HK-2 (cell line): ENCODE data around the gene UNC119.

Experiments used
- DNase-seq: peaks from one replicate; pipeline ENCODE4 v3.0.0-alpha.2; 2018; ENCODE audit not compliant: unreplicated experiment

Gene UNC119

GRCh38 chr17:28544402-28545140 is 7.9 kb downstream of the UNC119 start:
- no peak for DNase-seq

- DNase-seq, result no peak
Measured at GRCh38 chr17:28541439-28541838, 11.0 kb downstream of the UNC119 start.

GRCh38 chr17:28540231-28540630 is 12.2 kb downstream of the UNC119 start:
- no peak for DNase-seq

GRCh38 chr17:28538296-28538895 is 14.0 kb downstream of the UNC119 start:
- no peak for DNase-seq

DNA sequence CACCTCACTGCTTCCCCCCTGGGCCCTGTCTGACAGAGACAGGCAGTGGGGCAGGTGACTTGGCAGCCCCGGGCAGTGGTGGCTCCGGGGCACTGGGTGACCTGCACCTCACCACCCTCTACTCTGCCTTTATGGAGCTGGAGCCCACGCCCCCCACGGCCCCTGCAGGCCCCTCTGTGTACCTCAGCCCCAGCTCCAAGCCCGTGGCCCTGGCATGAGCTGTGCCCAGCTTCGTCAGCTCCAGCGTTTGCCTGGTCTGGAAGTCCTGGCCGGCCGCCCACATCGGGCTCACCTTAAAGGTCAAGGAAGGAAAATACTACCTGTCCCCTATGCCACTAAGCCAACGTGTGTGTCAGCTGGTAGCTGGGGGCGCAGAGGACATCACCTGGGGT is 15.2 kb downstream of the UNC119 start:
- DNase-seq, result no peak

DNA sequence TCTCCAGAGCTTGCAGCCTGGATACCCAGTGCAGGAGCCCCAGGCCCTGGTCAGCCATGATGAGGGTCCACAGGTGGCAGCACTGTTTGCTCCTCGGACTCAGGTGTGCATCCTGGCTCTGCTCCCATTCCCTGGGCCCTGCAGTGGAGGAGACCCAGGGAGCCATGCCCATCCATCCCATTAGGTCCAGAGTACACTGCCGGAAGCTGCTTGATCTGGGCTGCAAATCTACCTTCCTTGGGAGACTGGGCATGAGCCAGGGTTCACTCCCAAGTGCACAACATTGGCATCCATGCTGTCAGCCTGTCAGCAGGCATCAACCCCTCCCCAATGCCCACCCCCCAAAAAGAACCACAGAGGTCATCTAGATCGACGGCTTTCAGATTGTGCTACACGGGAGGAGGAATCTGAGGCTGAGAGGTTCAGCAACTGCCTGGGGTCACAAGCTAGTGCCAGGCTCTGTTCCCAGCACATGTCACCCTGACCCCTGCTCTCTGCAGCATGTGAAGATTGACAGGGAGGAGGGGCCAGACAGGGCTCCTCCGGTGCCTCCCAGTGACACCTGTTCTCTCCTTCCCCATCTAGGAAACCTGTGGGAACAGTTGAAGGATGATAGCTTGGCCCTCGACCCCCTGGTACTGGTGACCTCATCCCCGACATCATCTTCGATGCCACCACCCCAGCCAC is 15.7 kb downstream of the UNC119 start:
- DNase-seq, result no peak

GRCh38 chr17:28534740-28535375 is 17.6 kb downstream of the UNC119 start:
- no peak for DNase-seq

DNA sequence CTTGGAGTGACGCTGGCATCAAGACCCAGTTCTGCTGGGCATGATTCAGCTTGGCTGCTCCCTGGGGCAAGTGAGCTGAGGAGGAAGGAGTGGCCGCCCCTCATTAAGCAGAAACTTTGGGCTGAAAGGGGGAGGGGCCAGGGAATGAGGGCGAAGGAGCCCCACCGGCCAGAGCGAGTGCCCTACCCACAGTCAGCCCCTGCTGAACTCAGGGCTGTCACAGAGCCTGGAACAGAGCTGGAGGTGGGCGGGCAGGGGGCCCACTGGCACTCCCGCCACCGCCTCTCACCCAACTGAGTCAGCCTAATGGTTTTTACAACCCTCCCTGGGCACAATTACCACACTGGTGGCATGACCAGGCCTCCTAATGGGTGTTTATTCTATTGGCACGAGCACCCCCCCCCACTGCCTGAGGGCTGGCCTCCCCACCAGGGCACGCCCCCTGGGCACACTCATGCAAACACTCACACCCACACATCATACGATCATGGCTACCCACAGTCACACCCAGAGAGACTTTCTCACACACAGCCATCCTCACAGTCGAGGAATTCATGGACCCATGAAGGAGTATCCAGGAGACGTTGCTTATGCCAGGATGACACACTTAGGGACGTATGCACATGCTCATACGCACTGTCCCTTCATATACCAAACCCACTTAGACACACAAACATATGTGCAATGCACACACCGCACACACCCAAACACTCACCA is 19.2 kb downstream of the UNC119 start:
- no peak for DNase-seq

- no peak for DNase-seq
Measured at GRCh38 chr17:28532050-28532960, 20.1 kb downstream of the UNC119 start.

DNA sequence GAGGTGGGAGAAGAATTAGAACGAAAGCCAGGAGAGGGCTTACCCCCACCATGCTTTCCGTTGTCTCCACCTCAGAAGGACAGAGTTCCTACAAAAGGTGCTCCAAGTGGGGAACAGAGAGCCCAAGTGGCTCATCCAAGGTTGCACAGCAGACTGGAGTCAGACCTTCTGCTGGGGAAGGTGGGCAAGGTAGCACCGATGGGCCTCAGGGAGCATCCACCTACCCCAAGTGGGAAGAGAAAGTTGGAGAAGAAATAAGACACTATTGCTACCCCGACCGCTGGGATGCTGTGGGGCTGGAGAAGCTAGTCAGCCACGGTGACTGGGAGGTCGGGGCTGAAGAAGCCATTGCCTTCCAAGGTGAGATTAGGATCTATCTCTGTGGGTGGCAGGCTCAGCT is 21.5 kb downstream of the UNC119 start:
- DNase-seq, result no peak

DNA sequence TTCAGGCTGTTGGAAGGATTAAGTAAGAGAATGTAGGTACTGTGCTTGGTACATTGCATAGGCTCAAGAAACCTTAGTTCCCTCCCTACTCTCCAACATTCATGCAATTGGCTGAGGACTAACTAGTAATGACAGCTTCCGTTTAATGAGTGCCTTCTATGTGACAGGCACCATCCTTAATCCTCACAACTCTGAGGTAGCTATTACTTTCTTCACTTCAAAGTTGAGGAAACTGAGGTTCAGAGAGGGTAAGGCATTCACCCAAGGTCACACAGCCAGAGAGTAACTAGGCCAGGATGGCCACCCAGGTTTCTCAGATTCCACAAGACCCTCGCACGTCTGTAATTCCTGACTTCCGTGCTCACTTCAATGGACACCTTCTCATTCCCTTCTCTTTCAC is 22.2 kb downstream of the UNC119 start:
- DNase-seq, result no peak

GRCh38 chr17:28529013-28529400 is 23.4 kb downstream of the UNC119 start:
- no peak for DNase-seq

DNA sequence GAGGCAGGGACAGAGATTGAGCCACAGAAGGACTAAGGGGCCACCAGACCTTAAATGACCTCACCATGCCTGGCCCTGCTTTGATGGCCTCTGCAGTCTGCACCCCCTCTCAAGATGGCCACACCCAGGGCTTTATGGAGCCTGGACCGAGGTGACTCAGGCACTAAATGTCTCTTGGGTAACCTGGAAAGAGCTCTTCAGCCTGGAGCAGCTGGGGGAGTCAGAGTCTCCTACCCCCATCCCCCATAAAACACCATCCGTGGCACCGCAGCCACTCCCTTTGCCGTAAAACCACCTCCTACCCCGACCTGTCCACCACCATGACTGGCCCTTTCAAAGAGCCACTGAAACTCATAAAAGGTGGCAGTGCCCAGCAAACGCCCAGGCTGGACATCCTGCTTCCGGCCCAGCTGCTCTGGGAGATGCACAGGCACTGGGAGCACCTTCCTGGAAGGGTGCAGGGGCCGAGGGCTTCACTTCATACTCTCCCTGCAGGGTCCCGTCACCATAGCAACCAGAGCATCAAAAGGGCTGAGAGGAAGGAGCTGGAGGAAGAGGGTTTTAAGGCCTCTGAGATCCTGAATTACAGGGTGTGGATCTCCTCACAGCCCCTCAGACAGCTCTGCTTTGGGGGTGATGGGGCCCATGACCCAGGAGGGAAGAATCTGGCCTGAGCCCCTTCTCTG is 24.0 kb downstream of the UNC119 start:
- DNase-seq, result no peak

- DNase-seq, result no peak
Measured at GRCh38 chr17:28527859-28528258, 24.6 kb downstream of the UNC119 start.

DNA sequence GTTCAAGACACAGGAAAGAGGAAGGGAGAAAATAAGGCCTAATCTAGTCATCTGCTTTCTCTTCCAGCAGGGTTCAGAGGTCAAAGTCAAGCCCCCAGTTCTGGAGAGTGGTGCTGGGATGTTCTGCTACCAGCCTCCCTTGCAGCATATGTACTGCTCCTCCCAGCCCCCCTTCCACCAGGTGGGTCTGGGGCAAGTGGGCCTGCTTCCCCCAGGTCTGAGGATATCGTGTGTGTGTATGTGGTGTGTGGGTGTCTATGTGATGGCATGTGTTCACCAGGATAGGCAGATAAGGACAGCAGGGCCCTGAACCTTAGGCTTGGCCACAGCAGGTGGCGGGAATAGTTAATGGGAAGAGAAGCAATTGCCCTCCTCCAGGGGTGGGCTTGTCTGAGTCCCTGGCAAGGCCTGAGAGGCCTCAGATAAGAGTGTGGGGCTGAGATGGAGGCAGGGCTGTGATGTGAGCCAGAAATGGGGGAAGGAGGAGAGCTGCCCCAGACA is 25.2 kb downstream of the UNC119 start:
- DNase-seq, result no peak

DNA sequence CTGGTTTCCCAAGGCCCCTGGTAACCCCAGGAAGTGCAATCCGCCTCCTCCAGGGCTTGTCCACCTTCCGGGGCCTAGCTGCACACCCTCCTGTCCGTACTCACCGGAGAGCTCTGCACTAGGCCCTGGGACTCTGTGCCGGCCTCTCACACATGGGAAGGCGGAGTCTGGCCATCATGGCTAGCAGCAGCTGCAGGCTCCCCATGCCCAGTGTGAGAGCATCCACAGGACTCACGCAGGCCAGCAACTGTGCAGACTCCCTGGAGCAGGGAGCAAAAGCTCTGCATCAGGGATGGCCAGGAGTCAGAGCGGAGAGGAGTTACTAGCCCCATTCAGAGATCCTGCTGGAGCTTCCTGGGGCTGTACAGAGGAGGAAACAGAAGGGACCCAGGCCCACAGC is 26.0 kb downstream of the UNC119 start:
- no peak for DNase-seq

DNA sequence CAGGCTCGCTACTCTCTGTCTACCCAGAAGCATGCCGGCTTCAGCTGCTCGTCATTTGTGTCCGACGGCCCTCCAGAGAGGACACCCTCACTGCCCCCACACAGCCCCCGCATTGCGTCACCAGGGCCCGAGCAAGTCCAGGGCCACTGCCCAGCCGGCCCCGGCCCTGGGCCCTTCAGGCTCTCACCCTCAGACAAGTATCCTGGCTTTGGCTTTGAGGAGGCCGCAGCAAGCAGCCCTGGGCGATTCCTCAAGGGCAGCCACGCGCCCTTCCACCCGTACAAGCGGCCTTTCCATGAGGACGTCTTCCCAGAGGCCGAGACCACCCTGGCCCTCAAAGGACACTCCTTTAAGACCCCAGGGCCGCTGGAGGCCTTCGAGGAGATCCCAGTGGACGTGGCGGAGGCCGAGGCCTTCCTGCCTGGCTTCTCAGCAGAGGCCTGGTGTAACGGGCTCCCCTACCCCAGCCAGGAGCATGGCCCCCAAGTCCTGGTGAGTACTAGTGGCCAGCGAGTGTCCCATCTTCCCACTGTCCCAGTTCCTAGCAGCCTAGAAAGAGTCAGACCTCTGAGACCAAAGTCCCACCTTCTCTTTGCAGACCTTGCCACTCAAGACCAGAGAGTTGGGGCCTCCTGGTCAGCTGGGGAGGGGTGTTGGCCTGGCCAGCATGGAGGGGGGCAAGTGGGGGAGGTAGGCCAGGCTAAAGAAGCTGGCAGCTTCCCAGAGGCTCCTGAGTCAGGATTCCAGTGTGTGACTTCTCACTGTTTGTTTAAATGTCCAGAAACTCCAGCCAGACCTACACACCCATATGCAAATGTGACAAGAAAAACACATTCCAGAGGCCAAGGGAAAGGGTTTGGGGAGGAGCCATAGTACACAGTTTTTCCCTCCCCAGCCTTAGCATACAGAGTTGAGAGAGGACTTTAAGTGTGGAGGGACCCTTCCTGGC is 27.7 kb downstream of the UNC119 start:
- no peak for DNase-seq

DNA sequence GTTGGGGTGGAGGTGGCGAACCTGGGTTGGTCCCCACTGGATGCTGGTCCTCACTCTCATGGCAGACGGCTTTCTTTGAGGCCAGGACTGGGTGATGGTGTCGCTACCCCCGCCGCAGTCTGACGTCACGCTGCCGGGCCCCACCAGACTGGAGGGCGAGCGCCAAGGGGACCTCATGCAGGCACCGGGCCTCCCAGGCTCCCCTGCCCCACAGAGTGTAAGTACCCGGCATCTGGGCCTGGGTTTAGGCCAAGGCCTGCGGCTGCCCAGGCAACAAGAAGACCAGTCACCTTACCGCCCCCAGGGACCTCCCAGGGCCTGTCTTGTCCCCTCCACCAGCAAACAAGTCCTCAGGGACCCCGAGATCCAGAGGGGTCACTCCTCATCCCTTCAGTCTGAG is 28.5 kb downstream of the UNC119 start:
- DNase-seq, result no peak

GRCh38 chr17:28523186-28523585 is 29.2 kb downstream of the UNC119 start:
- no peak for DNase-seq
